Left lung (tissue), 10 donors: Measurements from ENCODE around the gene ST6GALNAC3. TPM values are rescaled to one million over a fixed set of nuclear protein-coding genes. Genes with fewer than 3 reads are reported as not detected.
"Not testable (repeated sequence)": the region's sequence is repeated elsewhere in the genome, so short reads cannot be mapped to it uniquely, and the experiment has no call there.

Experiments used
- ATAC-seq: fragments of 200-7000 bp; cut with Tn5 transposase; one replicate; pipeline ENCODE4 v1.9.1; 2020; ENCODE audit warnings: moderate library complexity
- DNase-seq, 4 donors: peaks; one replicate each; pipeline ENCODE4 v3.0.0-alpha.2; 2013 to 2020
- H3K27ac ChIP-seq, 2 donors: fragments of 200-600 bp; sonication (generic) in 1 of 2; one replicate each; pipeline versions ENCODE4 v1.5.0 to v1.8.0; 2020 to 2021
- H3K27me3 ChIP-seq, 2 donors: fragments of 200-600 bp; sonication (generic) in 1 of 2; one replicate each; pipeline versions ENCODE4 v1.5.0 to v1.8.0; 2020 to 2021
- H3K36me3 ChIP-seq, 2 donors: fragments of 200-600 bp; sonication (generic) in 1 of 2; one replicate each; pipeline versions ENCODE4 v1.5.0 to v1.8.0; 2020 to 2021
- H3K4me1 ChIP-seq, 2 donors: fragments of 200-600 bp; one replicate each; pipeline ENCODE4 v1.8.0; 2021
- H3K4me3 ChIP-seq, 2 donors: fragments of 200-600 bp; sonication (generic) in 1 of 2; one replicate each; pipeline versions ENCODE4 v1.5.0 to v1.8.0; 2020 to 2021; ENCODE audit warnings: mild to moderate bottlenecking in 1 of 2
- H3K9me3 ChIP-seq, 2 donors: fragments of 200-600 bp; sonication (generic) in 1 of 2; one replicate each; pipeline versions ENCODE4 v1.5.0 to v1.8.0; 2020 to 2021
- intact Hi-C, 2 donors: fragments of 100-400 bp; cut with DNase I; formaldehyde crosslinking; loops; one replicate each; pipeline versions ENCODE4 v1.11.2 to v1.14.2; 2022
- polyA plus RNA-seq, 6 donors: library from polyadenylated mRNA; unstranded; fragments of 120-200 nt; gene quantifications; one replicate each; pipeline ENCODE4 v1.2.1, GENCODE V29; 2013; ENCODE audit not compliant: insufficient read length in 6 of 6
- total RNA-seq, 2 donors: library from RNA; stranded (reverse); fragmentation: NEBNext Ultra II Directional; extraction: Animal tissue kit (Norgen Biotek cat#: 25700); gene quantifications; one replicate each; pipeline ENCODE4 v1.2.1, GENCODE V29; 2021
- TF ChIP-seq, protein P1 (sequence below), 2 donors: fragments of 200-600 bp; sonication (generic) in 1 of 2; IDR thresholded peaks; one replicate each; pipeline versions ENCODE4 v1.5.0 to v1.8.0; 2021; ENCODE audit warnings: antibody characterized with exemption in 2 of 2
- donor health status: DM: no; HTN: yes; CAD: no.
- donor health status: DM: no; HTN: no; CAD: no.

The ST6GALNAC3 gene
- total and polyA plus RNA-seq, 8 donors: 3.4 to 37.7 (median 30.1) TPM

DNA sequence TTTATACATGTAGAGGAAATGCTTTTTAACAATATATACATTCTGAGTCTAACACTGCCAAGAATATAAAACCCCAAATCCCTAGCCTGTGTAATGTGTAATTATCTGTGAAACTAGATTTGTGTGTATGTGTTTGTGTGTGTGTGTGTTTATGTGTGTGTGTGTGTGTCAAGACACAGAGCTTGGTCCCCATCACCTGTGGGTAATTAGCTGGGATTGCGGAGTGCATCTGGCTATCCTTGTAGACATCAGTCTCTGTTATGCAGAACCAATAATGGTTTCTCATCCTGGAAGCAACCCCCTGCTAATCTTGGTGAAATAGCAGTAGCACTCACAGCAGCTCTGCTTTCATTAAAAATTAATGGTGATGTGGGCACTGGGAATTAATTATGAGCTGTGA is 26.3 kb upstream of the ST6GALNAC3 start:
- intact Hi-C loops: no loop called here
- Histone ChIP-seq H3K27me3 (no peaks in the 10 kb centered on the region), H3K9me3 (no peaks in the 10 kb centered on the region), H3K36me3 (no peaks in the 10 kb centered on the region), H3K27ac (no peak overlapping the region), H3K4me3 (no peak overlapping the region), H3K4me1 (no peaks in the 10 kb centered on the region)
- TF ChIP-seq, protein P1, sequence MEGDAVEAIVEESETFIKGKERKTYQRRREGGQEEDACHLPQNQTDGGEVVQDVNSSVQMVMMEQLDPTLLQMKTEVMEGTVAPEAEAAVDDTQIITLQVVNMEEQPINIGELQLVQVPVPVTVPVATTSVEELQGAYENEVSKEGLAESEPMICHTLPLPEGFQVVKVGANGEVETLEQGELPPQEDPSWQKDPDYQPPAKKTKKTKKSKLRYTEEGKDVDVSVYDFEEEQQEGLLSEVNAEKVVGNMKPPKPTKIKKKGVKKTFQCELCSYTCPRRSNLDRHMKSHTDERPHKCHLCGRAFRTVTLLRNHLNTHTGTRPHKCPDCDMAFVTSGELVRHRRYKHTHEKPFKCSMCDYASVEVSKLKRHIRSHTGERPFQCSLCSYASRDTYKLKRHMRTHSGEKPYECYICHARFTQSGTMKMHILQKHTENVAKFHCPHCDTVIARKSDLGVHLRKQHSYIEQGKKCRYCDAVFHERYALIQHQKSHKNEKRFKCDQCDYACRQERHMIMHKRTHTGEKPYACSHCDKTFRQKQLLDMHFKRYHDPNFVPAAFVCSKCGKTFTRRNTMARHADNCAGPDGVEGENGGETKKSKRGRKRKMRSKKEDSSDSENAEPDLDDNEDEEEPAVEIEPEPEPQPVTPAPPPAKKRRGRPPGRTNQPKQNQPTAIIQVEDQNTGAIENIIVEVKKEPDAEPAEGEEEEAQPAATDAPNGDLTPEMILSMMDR (IDR thresholded peaks at IDR 0.05): no peak
- ATAC-seq (no peak), DNase-seq (no peak)

DNA sequence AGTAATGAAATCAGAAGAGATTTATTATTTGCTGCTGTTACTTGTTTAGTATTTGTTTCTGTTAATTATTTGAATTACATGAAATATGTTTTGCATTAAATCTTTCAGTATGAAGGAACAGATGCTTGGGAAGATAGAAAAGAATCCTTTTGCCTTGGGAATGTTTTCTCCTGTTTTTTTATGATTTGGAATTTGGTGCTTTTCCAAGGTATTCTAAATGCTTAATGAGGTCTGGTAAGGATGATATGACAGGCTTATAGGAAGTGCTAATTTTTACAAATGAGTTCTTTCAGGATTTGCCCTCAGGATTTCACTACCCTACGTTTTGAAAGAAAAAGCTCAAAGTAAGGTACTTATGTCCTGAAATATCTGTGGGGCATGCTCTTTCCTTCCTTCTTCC is 25.6 kb upstream of the ST6GALNAC3 start:
- DNase-seq: no peak
- Histone ChIP-seq H3K36me3 (no peaks in the 10 kb centered on the region), H3K27me3 (no peaks in the 10 kb centered on the region), H3K4me3 (no peak overlapping the region), H3K27ac (no peak overlapping the region), H3K9me3 (no peaks in the 10 kb centered on the region), H3K4me1 (no peaks in the 10 kb centered on the region)
- intact Hi-C loops: no loop called here
- no peak for ATAC-seq
- TF ChIP-seq, protein P1 (IDR thresholded peaks at IDR 0.05): no peak

DNA sequence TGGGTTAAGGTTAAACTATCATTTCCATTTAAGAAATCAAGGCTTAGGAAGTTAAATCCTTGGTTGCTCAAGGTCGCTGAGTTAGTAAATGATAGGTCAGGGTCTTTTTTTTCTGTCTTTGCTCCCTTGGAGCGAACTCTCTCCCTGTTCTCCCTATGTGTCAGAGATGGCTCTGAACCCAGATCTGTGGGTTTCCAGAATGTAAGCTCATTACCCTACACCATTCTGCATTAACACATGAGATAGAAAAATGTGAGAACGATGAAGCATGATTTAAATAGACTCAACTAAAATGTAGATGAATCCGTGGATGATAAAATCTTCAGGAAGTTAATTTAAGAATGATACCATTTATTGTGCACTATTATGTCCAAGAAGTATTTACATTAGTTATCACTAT is 25.0 kb upstream of the ST6GALNAC3 start:
- TF ChIP-seq, protein P1 (IDR thresholded peaks at IDR 0.05): no peak
- H3K4me1 ChIP-seq: no peaks in the 10 kb centered on the region
- no peaks in the 10 kb centered on the region for H3K36me3 ChIP-seq
- intact Hi-C loops: no loop called here
- DNase-seq: no peak
- no peak overlapping the region for H3K27ac ChIP-seq
- no peak for ATAC-seq
- no peaks in the 10 kb centered on the region for H3K9me3 ChIP-seq
- no peaks in the 10 kb centered on the region for H3K27me3 ChIP-seq
- no peak overlapping the region for H3K4me3 ChIP-seq

DNA sequence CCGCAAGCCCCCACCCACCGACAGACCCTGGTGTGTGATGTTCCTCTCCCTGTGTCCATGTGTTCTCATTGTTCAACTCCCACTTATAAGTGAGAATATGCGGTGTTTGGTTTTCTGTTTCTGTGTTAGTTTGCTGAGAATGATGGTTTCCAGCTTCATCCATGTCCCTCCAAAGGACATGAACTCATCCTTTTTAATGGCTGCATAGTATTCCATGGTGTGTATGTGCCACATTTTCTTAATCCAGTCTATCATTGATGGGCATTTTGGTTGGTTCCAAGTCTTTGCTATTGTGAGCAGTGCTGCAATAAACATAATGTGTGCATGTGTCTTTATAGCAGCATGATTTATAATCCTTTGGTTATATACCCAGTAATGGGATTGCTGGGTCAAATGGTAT is 24.5 kb upstream of the ST6GALNAC3 start:
- DNase-seq, H3K4me3 ChIP-seq, intact Hi-C loops, H3K9me3 ChIP-seq, H3K4me1 ChIP-seq, H3K27ac ChIP-seq, ATAC-seq, H3K27me3 ChIP-seq, H3K36me3 ChIP-seq: not testable (repeated sequence)

DNA sequence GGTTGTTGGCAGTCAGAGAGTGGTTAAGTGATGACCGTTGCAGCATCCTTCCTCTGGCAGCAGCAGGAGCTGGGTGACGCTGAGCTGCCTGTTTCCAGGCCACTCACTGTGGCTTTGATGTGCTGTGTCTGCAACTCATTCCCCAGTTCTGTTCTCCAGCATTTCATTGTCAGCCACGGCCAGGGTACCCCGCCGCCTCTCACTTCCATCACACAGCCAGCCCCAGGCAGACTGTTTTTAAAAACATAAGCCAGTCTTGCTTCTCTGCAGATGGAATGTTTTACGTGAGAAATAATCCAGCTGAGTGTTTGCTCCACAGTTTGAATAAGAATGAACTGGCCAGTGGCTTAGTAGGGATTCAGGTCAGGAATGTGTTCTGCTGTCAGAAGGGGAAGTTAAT is 21.5 kb upstream of the ST6GALNAC3 start:
- Histone ChIP-seq H3K4me3 (no peak overlapping the region), H3K27ac (no peak overlapping the region), H3K27me3 (no peaks in the 10 kb centered on the region), H3K4me1 (no peaks in the 10 kb centered on the region), H3K36me3 (no peaks in the 10 kb centered on the region), H3K9me3 (no peaks in the 10 kb centered on the region)
- TF ChIP-seq, protein P1 (IDR thresholded peaks at IDR 0.05): no peak
- ATAC-seq: no peak
- intact Hi-C loops: no loop called here
- DNase-seq: no peak

DNA sequence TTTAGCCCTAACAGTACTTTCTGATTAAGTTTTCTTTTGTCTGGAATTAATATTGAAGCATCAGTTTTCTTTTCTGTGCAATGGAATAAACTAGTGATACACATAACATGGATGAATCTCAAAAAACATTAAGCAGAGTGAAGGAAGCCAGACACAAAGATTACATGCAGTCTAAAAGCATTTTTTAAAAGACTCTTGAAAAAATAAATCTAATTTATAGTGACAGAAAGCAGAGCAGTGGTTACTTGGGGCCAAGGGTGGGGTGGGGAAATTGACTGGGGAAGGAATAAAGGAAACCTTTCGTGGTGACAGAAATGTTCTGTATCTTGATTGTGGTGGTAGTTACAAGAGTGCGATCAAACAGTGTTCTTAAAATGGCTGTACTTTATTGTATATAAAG is 20.2 kb upstream of the ST6GALNAC3 start:
- no peak for DNase-seq
- Histone ChIP-seq H3K27me3 (no peaks in the 10 kb centered on the region), H3K4me1 (no peaks in the 10 kb centered on the region), H3K4me3 (no peak overlapping the region), H3K27ac (no peak overlapping the region), H3K36me3 (no peaks in the 10 kb centered on the region), H3K9me3 (no peaks in the 10 kb centered on the region)
- ATAC-seq: no peak
- TF ChIP-seq, protein P1 (IDR thresholded peaks at IDR 0.05): no peak
- intact Hi-C loops: no loop called here
